ENCODE data around the gene KCNG2.

KCNG2 gene

DNA sequence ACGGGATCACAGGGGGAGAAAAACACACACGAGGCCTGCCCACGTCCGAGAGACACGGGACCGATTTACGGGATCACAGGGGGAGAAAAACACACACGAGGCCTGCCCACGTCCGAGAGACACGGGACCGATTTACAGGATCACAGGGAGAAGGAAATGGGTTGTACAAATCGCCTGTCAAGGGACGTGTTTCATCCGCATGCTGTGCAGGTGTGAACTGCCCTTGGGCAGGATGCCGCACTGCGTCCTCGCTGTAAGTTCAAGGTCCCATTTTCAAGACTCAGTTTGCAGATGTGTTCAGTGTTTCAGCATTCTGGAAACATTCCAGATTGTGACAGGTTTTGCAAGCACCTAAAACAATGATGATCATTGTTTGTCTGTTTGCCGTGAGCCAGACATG, 2.3 kb upstream of the KCNG2 start:
- Mint-ChIP-seq H3K27ac (no peak overlapping the region), H3K4me3 (no peak overlapping the region), H3K36me3 (ENCODE audit: low read depth) (peaks cover 2% of the 10 kb centered on the region)

DNA sequence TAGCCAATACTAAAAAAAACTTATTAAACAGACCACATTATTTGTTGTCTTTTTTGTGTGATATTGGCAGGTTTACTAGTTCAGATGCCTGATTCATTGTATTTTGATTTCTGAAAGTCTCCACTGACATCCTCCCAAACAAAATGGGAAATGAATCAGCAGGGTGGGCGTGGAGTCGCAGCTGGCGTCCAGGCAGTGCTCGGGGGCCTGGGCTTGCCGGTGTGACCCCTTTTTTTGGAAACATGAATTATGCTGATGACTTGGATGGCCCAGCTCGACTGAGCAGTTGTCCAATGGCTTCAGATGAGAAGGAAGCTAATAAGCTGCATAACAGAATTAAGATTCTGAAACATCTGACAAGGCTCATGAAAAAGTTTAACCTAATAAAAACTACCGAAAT, 1.7 kb upstream of the KCNG2 start:
- peaks cover 68% of the 10 kb centered on the region for H3K27me3 Mint-ChIP-seq (ENCODE audit: low read depth)
- H3K27ac Mint-ChIP-seq, result no peak overlapping the region
- peaks cover 9% of the 10 kb centered on the region for H3K4me1 Mint-ChIP-seq (ENCODE audit: low read depth)
- peaks cover 2% of the 10 kb centered on the region for H3K36me3 Mint-ChIP-seq (ENCODE audit: low read depth)
- no peak overlapping the region for H3K4me3 Mint-ChIP-seq
- H3K9me3 Mint-ChIP-seq, result no peaks in the 10 kb centered on the region
- DNase-seq (ENCODE audit: low spot score), result no peak

More for the DNA sequence above, 2.3 kb upstream of the KCNG2 start:
- DNase-seq (ENCODE audit: low spot score), result no peak
- Mint-ChIP-seq H3K4me1 (ENCODE audit: low read depth) (peaks cover 9% of the 10 kb centered on the region), H3K9me3 (no peaks in the 10 kb centered on the region), H3K27me3 (ENCODE audit: low read depth) (peaks cover 70% of the 10 kb centered on the region)

DNA sequence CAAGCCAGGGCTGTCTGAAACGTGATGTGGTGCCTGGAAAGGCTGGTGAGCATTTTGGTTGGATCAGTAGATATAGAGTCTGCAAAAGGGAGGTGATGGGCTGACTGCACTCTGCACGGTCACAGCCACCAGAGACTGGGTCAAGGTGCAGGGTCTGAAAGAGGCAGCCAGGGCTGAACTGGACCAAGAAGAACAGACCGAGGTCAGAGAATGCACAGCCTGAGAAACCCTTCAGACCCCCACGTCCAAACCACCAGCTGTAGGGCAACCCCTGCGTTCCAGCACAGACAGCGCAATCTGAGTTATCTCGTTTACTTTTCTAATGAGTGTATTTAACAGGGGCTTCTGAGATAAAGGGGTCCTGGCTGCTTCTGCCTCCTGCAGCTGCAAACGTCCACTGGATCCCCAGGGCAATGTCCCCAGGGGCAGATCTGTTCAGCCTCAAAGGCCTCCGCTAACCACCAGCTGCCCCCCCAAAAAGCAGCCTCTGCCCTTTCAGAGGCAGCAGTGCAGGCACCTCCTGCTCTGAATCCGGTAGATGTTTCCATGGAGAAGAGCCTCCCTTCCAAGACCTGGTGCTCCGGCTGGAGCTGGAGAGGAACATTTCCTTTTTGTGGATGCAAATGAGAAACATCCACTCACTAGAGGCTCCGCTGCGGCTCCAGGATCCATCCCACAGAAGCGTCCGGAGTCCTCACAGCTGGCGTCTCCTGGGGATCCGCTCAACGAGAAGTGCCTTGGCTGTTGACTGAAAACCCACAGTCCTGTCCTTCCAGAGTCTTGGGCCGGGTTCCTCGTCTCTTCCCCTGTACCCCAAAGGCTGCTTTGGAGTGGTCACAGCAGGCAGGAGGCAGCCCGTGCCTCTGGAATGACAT, 970 bp upstream of the KCNG2 start:
- H3K27me3 Mint-ChIP-seq (ENCODE audit: low read depth), result peaks cover 60% of the 10 kb centered on the region
- peaks cover 4% of the 10 kb centered on the region for H3K4me1 Mint-ChIP-seq (ENCODE audit: low read depth)
- peak overlapping the region; percentile 44 for H3K4me3 Mint-ChIP-seq
- peaks cover 2% of the 10 kb centered on the region for H3K36me3 Mint-ChIP-seq (ENCODE audit: low read depth)
- no peaks in the 10 kb centered on the region for H3K9me3 Mint-ChIP-seq
- H3K27ac Mint-ChIP-seq, result no peak overlapping the region
- DNase-seq (ENCODE audit: low spot score), result no peak

- Mint-ChIP-seq H3K4me3 (no peak overlapping the region), H3K27me3 (ENCODE audit: low read depth) (peaks cover 50% of the 10 kb centered on the region), H3K9me3 (no peaks in the 10 kb centered on the region), H3K27ac (no peak overlapping the region), H3K4me1 (ENCODE audit: low read depth) (peaks cover 4% of the 10 kb centered on the region), H3K36me3 (ENCODE audit: low read depth) (peaks cover 2% of the 10 kb centered on the region)
- DNase-seq (ENCODE audit: low spot score), result no peak
Observed at GRCh38 chr18:79798346-79798998, 734 bp downstream of the KCNG2 start.

- Mint-ChIP-seq H3K4me1 (ENCODE audit: low read depth) (peaks cover 4% of the 10 kb centered on the region), H3K36me3 (ENCODE audit: low read depth) (peaks cover 2% of the 10 kb centered on the region), H3K4me3 (no peak overlapping the region), H3K27me3 (ENCODE audit: low read depth) (peaks cover 50% of the 10 kb centered on the region), H3K27ac (no peak overlapping the region), H3K9me3 (no peaks in the 10 kb centered on the region)
- no peak for DNase-seq (ENCODE audit: low spot score)
Observed at GRCh38 chr18:79798999-79799370, 1.2 kb downstream of the KCNG2 start.

DNA sequence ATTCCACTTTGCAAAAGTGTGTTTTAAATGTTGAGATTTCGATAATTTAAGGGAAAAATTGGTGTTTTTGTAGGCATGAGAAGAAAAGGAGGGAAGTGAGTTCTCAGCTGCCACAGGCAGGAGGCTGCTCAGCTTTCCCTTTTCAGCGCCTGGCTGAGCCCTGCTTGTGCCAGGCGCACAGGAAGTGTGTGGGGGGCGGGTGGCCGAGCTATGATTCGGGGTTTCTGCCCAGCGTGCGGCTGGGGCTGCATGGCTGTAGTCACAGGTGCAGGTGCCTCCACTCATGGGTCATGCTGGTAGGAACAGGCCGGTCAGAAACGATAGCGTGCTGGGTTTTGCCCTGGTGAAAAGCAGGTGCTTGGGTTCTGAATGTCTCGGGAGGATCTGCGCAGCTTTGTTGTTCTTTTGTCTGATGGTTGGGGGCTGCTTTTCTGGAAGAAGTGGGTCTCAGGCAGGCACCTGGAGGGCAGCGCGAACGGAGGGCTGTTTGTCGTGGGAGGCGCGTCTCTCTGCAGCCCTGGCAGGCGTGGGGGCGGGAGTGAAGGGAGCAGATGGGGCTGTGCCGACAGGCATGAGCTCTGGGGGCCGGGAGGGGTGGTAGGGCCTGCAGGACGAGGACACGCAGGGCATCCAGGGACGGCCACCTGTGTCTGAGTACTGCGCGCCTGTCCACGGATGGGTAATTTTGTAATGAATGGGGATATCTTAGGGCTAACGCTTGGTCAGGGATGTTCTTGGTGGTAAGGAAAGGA, 2.1 kb downstream of the KCNG2 start:
- no peak for DNase-seq (ENCODE audit: low spot score)
- Mint-ChIP-seq H3K4me1 (ENCODE audit: low read depth) (peaks cover 4% of the 10 kb centered on the region), H3K4me3 (no peak overlapping the region), H3K36me3 (ENCODE audit: low read depth) (peaks cover 2% of the 10 kb centered on the region), H3K9me3 (no peaks in the 10 kb centered on the region), H3K27me3 (ENCODE audit: low read depth) (peaks cover 43% of the 10 kb centered on the region), H3K27ac (no peak overlapping the region)

DNA sequence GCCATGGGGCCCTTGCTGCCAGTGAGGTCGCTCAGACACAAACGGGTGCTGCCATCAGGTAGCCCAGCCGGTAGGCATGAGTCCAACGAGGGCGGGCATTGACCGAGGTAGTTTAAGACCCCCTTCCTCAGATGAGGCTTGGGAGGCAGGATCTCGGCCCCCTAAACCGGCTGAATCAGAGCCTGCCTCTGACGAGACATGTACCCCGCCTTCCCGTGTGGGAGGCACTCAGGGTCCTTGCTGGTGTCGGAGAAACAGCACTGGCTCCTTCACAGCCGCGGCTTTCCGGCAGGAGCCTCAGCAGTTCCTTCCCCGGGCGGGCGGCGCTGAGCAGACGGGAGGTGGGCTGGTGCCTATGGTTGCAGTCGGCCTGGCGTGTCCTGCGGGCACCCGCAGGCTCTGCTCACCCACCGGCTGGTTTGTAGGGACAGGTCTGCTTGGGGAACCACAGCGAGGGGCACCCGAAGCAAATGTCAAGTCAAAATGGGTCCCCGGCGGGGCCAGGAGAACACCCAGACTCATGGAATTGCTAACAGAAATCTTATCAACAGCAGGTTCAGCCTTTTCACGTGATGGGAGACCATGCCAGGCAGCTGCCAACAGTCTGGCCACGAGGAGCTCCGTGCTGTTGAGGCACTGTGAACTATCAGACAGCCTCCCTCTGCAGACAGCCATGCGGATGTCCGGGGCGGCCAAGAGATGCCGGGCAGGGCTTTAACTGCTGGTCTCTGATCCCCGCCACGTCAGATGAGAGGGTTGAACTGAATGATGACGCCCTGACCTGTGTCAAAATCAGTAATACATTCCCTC, 2.8 kb downstream of the KCNG2 start:
- Mint-ChIP-seq H3K27me3 (ENCODE audit: low read depth) (peaks cover 38% of the 10 kb centered on the region), H3K36me3 (ENCODE audit: low read depth) (peaks cover 2% of the 10 kb centered on the region), H3K4me3 (no peak overlapping the region), H3K27ac (no peak overlapping the region), H3K4me1 (ENCODE audit: low read depth) (peaks cover 6% of the 10 kb centered on the region), H3K9me3 (no peaks in the 10 kb centered on the region)
- DNase-seq (ENCODE audit: low spot score), result no peak

DNA sequence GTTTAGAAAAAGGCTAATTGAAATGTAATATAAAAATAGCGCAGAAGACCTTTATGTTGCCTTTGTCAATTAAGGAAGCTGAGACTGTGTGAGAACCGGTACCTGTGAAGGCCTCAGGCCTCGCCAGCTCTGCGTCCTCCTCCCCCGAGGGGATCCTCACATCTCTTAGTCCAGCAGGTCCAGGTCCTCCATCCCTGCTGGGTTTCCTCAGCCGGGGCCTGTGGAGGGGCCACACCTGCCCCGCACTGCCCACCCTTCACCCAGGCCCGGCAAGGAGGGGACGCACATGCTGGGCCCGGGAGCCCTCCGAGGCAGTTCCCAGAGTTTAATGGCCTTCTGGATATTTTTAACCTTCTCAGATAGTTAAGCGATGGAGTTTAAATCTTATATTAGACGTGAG, 3.5 kb downstream of the KCNG2 start:
- peaks cover 35% of the 10 kb centered on the region for H3K27me3 Mint-ChIP-seq (ENCODE audit: low read depth)
- H3K27ac Mint-ChIP-seq, result no peak overlapping the region

GRCh38 chr18:79801641-79802040, 3.9 kb downstream of the KCNG2 start:
- Mint-ChIP-seq H3K36me3 (ENCODE audit: low read depth) (peaks cover 2% of the 10 kb centered on the region), H3K9me3 (no peaks in the 10 kb centered on the region), H3K27me3 (ENCODE audit: low read depth) (peaks cover 30% of the 10 kb centered on the region), H3K27ac (no peak overlapping the region), H3K4me3 (no peak overlapping the region), H3K4me1 (ENCODE audit: low read depth) (peaks cover 8% of the 10 kb centered on the region)
- no peak for DNase-seq (ENCODE audit: low spot score)

More for the DNA sequence above, 3.5 kb downstream of the KCNG2 start:
- H3K36me3 Mint-ChIP-seq (ENCODE audit: low read depth), result peaks cover 2% of the 10 kb centered on the region
- H3K9me3 Mint-ChIP-seq, result no peaks in the 10 kb centered on the region
- no peak for DNase-seq (ENCODE audit: low spot score)
- no peak overlapping the region for H3K4me3 Mint-ChIP-seq
- H3K4me1 Mint-ChIP-seq (ENCODE audit: low read depth), result peaks cover 8% of the 10 kb centered on the region

- Mint-ChIP-seq H3K36me3 (ENCODE audit: low read depth) (peaks cover 1% of the 10 kb centered on the region), H3K27ac (no peak overlapping the region), H3K4me3 (no peak overlapping the region), H3K9me3 (no peaks in the 10 kb centered on the region), H3K4me1 (ENCODE audit: low read depth) (peaks cover 7% of the 10 kb centered on the region), H3K27me3 (ENCODE audit: low read depth) (peaks cover 24% of the 10 kb centered on the region)
- no peak for DNase-seq (ENCODE audit: low spot score)
Observed at GRCh38 chr18:79802298-79802697, 4.6 kb downstream of the KCNG2 start.

DNA sequence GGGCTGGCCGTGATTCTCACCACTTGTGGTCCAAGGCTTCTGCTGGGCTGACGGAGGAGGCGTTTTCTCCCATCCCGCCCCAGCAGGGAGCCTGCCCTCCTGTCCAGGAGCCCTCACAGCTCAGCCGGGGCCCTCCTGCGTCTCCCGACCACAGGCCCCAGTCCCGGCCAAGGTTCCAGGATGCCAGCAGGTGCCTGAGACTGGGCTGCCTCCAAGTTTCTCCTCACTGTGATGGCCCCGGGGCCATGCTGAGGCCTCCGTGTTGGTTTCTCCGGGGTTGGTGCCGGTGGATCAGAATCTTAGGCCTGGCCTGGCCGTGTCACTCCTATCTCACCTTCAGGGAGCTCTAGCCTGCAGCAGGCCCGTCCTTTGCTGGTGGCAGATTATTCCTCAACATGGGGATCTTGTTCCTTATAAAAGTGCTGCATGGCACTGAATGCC, 5.9 kb downstream of the KCNG2 start:
- peaks cover 5% of the 10 kb centered on the region for H3K4me1 Mint-ChIP-seq (ENCODE audit: low read depth)
- no peak overlapping the region for H3K27ac Mint-ChIP-seq
- no peak for DNase-seq (ENCODE audit: low spot score)
- H3K9me3 Mint-ChIP-seq, result no peaks in the 10 kb centered on the region
- H3K36me3 Mint-ChIP-seq (ENCODE audit: low read depth), result no peaks in the 10 kb centered on the region
- no peak overlapping the region for H3K4me3 Mint-ChIP-seq
- H3K27me3 Mint-ChIP-seq (ENCODE audit: low read depth), result peaks cover 21% of the 10 kb centered on the region

- H3K27me3 Mint-ChIP-seq (ENCODE audit: low read depth), result peaks cover 17% of the 10 kb centered on the region
- peaks cover 5% of the 10 kb centered on the region for H3K4me1 Mint-ChIP-seq (ENCODE audit: low read depth)
- no peak overlapping the region for H3K27ac Mint-ChIP-seq
- H3K4me3 Mint-ChIP-seq, result no peak overlapping the region
- no peak for DNase-seq (ENCODE audit: low spot score)
- H3K36me3 Mint-ChIP-seq (ENCODE audit: low read depth), result no peaks in the 10 kb centered on the region
- H3K9me3 Mint-ChIP-seq, result no peaks in the 10 kb centered on the region
Observed at GRCh38 chr18:79804130-79804787, 6.5 kb downstream of the KCNG2 start.
